H1 (cell line): ENCODE results near the gene DENND4A. TPM values are rescaled to one million over a fixed set of nuclear protein-coding genes. Genes with fewer than 3 reads are reported as not detected.

Source experiments
- CTCF ChIA-PET: fragments of 300-600 bp; sonication (Branson Sonifier 250); formaldehyde crosslinking; loops from one replicate; lab custom pipeline; 2021; ENCODE audit not compliant: partially characterized antibody; lab: Charles Lee
- POLR2A ChIA-PET: fragments of 300-600 bp; sonication (Branson Sonifier 250); formaldehyde crosslinking; loops from one replicate; lab custom pipeline; 2021; ENCODE audit warnings: inconsistent platforms; ENCODE audit not compliant: partially characterized antibody; lab: Charles Lee
- DNase-seq, 2 experiments: peaks; one replicate each; pipeline versions ENCODE4 v3.0.0 to v3.0.0-alpha.2; 2010 to 2022; ENCODE audit warnings: low spot score in 2 of 2, low read depth in 1 of 2, mixed read lengths in 1 of 2
- FAIRE-seq: peaks from 2 replicates; lab custom pipeline; 2011; peaks lifted over from hg19 to GRCh38; lab: Jason Lieb, UNC
- H2AFZ ChIP-seq: 2 replicates; pipeline ENCODE4 v1.8.1; 2012; ENCODE audit warnings: low read length, inconsistent platforms
- H2AK5ac ChIP-seq: 2 replicates; pipeline ENCODE4 v1.6.1; 2013; ENCODE audit warnings: low read depth, low read length
- H2BK120ac ChIP-seq: replicated peaks from 2 replicates; pipeline ENCODE3; 2013; ENCODE audit warnings: low read depth, low read length, inconsistent platforms
- H2BK12ac ChIP-seq: 2 replicates; pipeline ENCODE4 v1.6.1; 2013; ENCODE audit warnings: low read depth, low read length
- H2BK15ac ChIP-seq: 2 replicates; pipeline ENCODE4 v1.6.1; 2013; ENCODE audit warnings: low read length
- H2BK20ac ChIP-seq: 2 replicates; pipeline ENCODE4 v1.6.1; 2013; ENCODE audit warnings: low read length
- H2BK5ac ChIP-seq: 2 replicates; pipeline ENCODE4 v1.6.1; 2013; ENCODE audit warnings: low read depth, low read length
- H3K14ac ChIP-seq: 2 replicates; pipeline ENCODE4 v1.6.1; 2013; ENCODE audit warnings: inconsistent platforms; ENCODE audit not compliant: insufficient read length
- H3K18ac ChIP-seq: 2 replicates; pipeline ENCODE4 v1.6.1; 2013; ENCODE audit warnings: low read length; ENCODE audit errors: extremely low read depth
- H3K23ac ChIP-seq: 2 replicates; pipeline ENCODE4 v1.6.1; 2013; ENCODE audit warnings: inconsistent platforms; ENCODE audit not compliant: insufficient read length
- H3K23me2 ChIP-seq: 2 replicates; pipeline ENCODE4 v1.6.1; 2013; ENCODE audit warnings: low read depth, low read length
- H3K27ac ChIP-seq: 2 replicates; pipeline ENCODE4 v1.6.1; 2011; ENCODE audit warnings: low read depth, low read length, inconsistent platforms
- H3K27me3 ChIP-seq, 4 experiments: replicated peaks in 1 of 4; 1 replicate in 1 of 4; 2 replicates in 3 of 4; pipeline versions ENCODE4 v1.6.1 to v1.8.1; 2011 to 2013; ENCODE audit warnings: low read length in 3 of 4, mild to moderate bottlenecking in 3 of 4, inconsistent platforms in 2 of 4, mixed read lengths in 2 of 4, moderate library complexity in 1 of 4; ENCODE audit not compliant: control insufficient read depth in 3 of 4, insufficient read depth in 3 of 4; ENCODE audit errors: extremely low read depth in 1 of 4
- H3K36me3 ChIP-seq, 4 experiments: 2 replicates each; pipeline versions ENCODE4 v1.6.1 to v1.8.1; 2011 to 2013; ENCODE audit warnings: mild to moderate bottlenecking in 4 of 4, low read length in 3 of 4, moderate library complexity in 2 of 4, control low read depth in 1 of 4, inconsistent platforms in 1 of 4; ENCODE audit not compliant: insufficient read depth in 4 of 4, control insufficient read depth in 2 of 4
- H3K4ac ChIP-seq: replicated peaks from 2 replicates; pipeline ENCODE3; 2013; ENCODE audit warnings: low read length, low read depth, mixed read lengths, inconsistent platforms; ENCODE audit not compliant: insufficient read length
- H3K4me1 ChIP-seq, 4 experiments: replicated peaks in 1 of 4; 1 replicate in 1 of 4; 2 replicates in 3 of 4; pipeline versions ENCODE4 v1.6.1 to v1.8.1; 2011 to 2013; ENCODE audit warnings: low read length in 3 of 4, inconsistent platforms in 2 of 4, mixed read lengths in 1 of 4; ENCODE audit not compliant: insufficient read depth in 4 of 4, control insufficient read depth in 3 of 4
- H3K4me2 ChIP-seq, 2 experiments: 2 replicates each; pipeline versions ENCODE4 v1.6.1 to v1.8.1; 2011 to 2013; ENCODE audit warnings: low read depth in 2 of 2, low read length in 2 of 2, control low read depth in 1 of 2, inconsistent platforms in 1 of 2, mild to moderate bottlenecking in 1 of 2; ENCODE audit not compliant: insufficient read depth in 1 of 2
- H3K4me3 ChIP-seq, 4 experiments: fragments of 200-600, 300-600 bp in 1 of 4; sonication (generic), shearing (Covaris generic), sonication (Bioruptor Twin) in 1 of 4; 2 replicates each; pipeline versions ENCODE4 v1.5.1 to v1.8.1; 2011 to 2016; ENCODE audit warnings: low read length in 4 of 4, low read depth in 3 of 4, control low read depth in 2 of 4, inconsistent platforms in 2 of 4, mild to moderate bottlenecking in 2 of 4, mixed read lengths in 1 of 4, moderate library complexity in 1 of 4; ENCODE audit not compliant: insufficient read depth in 2 of 4; ENCODE audit errors: extremely low read depth in 1 of 4
- H3K56ac ChIP-seq: replicated peaks from 2 replicates; pipeline ENCODE3; 2013; ENCODE audit warnings: low read depth, mild to moderate bottlenecking, mixed read lengths, low read length, inconsistent platforms; ENCODE audit not compliant: insufficient read length
- H3K79me1 ChIP-seq: 2 replicates; pipeline ENCODE4 v1.6.1; 2013; ENCODE audit warnings: low read depth, low read length, control low read depth
- H3K79me2 ChIP-seq, 2 experiments: 2 replicates each; pipeline versions ENCODE4 v1.6.1 to v1.8.1; 2012 to 2013; ENCODE audit warnings: low read length in 2 of 2, mild to moderate bottlenecking in 2 of 2, inconsistent platforms in 1 of 2; ENCODE audit not compliant: insufficient read depth in 2 of 2, control insufficient read depth in 1 of 2
- H3K9ac ChIP-seq, 4 experiments: replicated peaks in 1 of 4; 1 replicate in 1 of 4; 2 replicates in 3 of 4; pipeline versions ENCODE4 v1.6.1 to v1.8.1; 2011 to 2013; ENCODE audit warnings: low read depth in 3 of 4, low read length in 3 of 4, control low read depth in 2 of 4, mild to moderate bottlenecking in 2 of 4, moderate library complexity in 2 of 4, inconsistent platforms in 1 of 4; ENCODE audit errors: extremely low read depth in 1 of 4
- H3K9me3 ChIP-seq, 2 experiments: 2 replicates each; pipeline versions ENCODE4 v1.6.1 to v1.8.1; 2012 to 2013; ENCODE audit warnings: mild to moderate bottlenecking in 2 of 2, moderate library complexity in 2 of 2, control low read depth in 1 of 2, inconsistent platforms in 1 of 2, low read depth in 1 of 2, low read length in 1 of 2, mixed read lengths in 1 of 2; ENCODE audit not compliant: insufficient read depth in 2 of 2
- H4K20me1 ChIP-seq, 2 experiments: replicated peaks in 1 of 2; 2 replicates each; pipeline versions ENCODE3 to v1.8.1; 2011 to 2013; ENCODE audit warnings: inconsistent platforms in 2 of 2, low read length in 2 of 2, mild to moderate bottlenecking in 1 of 2; ENCODE audit not compliant: insufficient read depth in 2 of 2, control insufficient read depth in 1 of 2
- H4K5ac ChIP-seq: 2 replicates; pipeline ENCODE4 v1.6.1; 2013; ENCODE audit warnings: low read length, low read depth, mixed read lengths, inconsistent platforms; ENCODE audit not compliant: insufficient read length
- H4K8ac ChIP-seq: 2 replicates; pipeline ENCODE4 v1.8.0; 2013; ENCODE audit warnings: mild to moderate bottlenecking, moderate library complexity, low read length, inconsistent platforms; ENCODE audit not compliant: insufficient read depth; ENCODE audit errors: extremely low read depth
- H4K91ac ChIP-seq: replicated peaks from 2 replicates; pipeline ENCODE3; 2013; ENCODE audit warnings: low read length, mixed read lengths, inconsistent platforms; ENCODE audit not compliant: insufficient read length
- BACH1 ChIP-seq: IDR thresholded peaks from 2 replicates; pipeline ENCODE4 v1.6.1; 2012; ENCODE audit warnings: low read length, improper control_type of control experiment
- MAFK ChIP-seq: IDR thresholded peaks from 2 replicates; pipeline ENCODE4 v1.6.1; 2012; ENCODE audit warnings: low read depth, mild to moderate bottlenecking, improper control_type of control experiment, low read length
- POU5F1 ChIP-seq: IDR thresholded peaks from 2 replicates; pipeline ENCODE4 v1.6.1; 2011; ENCODE audit warnings: low read depth, mild to moderate bottlenecking, low read length, moderate library complexity
- RFX5 ChIP-seq: IDR thresholded peaks from 2 replicates; pipeline ENCODE4 v1.6.1; 2011; ENCODE audit warnings: low read depth, low read length, improper control_type of control experiment, borderline replicate concordance
- WGBS, 2 experiments: shearing (Covaris generic) in 1 of 2; methylation state at CpG; one replicate each; pipeline versions ENCODE4 v1.1.6 to v1.1.7; 2013 to 2015; ENCODE audit warnings: low lambda C conversion rate in 2 of 2, mixed read lengths in 2 of 2, inconsistent platforms in 1 of 2, low coverage in 1 of 2, missing lambda C conversion rate in 1 of 2; ENCODE audit not compliant: insufficient replicate concordance in 2 of 2, insufficient coverage in 1 of 2, insufficient read length in 1 of 2; ENCODE audit errors: extremely low coverage in 1 of 2, missing lambda C conversion rate in 1 of 2; 5-methylcytosine and 5-hydroxymethylcytosine counted together
- polyA plus RNA-seq, 7 experiments: library from polyadenylated mRNA; depleted of rRNA in 3 of 7; stranded (reverse) in 5 of 7; unstranded in 2 of 7; fragments of >200 nt in 5 of 7; fragments of 200-250 nt in 2 of 7; gene quantifications; 1 replicate in 5 of 7; 2 replicates in 1 of 7; 4 replicates in 1 of 7; pipeline versions ENCODE4 v1.2.1 to v1.2.3, GENCODE V29; 2011 to 2013; ENCODE audit warnings: missing spikeins in 2 of 7, mixed read lengths in 2 of 7
- total RNA-seq: library from RNA; stranded (reverse); fragmentation: NEBNext Ultra II Directional; extraction: Animal tissue kit (Norgen Biotek cat#: 25700); gene quantifications from 2 replicates; pipeline ENCODE4 v1.2.1, GENCODE V29; 2021

The DENND4A gene
- total and polyA plus RNA-seq, 2 of the 8 experiments (the other 6 are each of a cell fraction or from before 2014, with no cell fraction given), result 1.3 to 4.7 TPM

GRCh38 chr15:65795663-65796216, 3.6 kb upstream of the DENND4A start:
- no peak for FAIRE-seq
- H2BK12ac ChIP-seq, result no peak overlapping the region
- no peak overlapping the region for H3K4me3 ChIP-seq
- no peak overlapping the region for H2BK15ac ChIP-seq
- H4K8ac ChIP-seq, result no peak overlapping the region
- no peak overlapping the region for H3K4ac ChIP-seq
- WGBS, 2 experiments, result 85% methylated on average over 3 of the region's 3 CpGs; no CpG with 5 or more reads in 1 of the 2 experiments
- H2BK120ac ChIP-seq, result no peak overlapping the region
- TF ChIP-seq BACH1, result peak; percentile 85
- TF ChIP-seq RFX5, result no peak
- no peak for TF ChIP-seq POU5F1
- TF ChIP-seq MAFK, result peak; percentile 35; the same call in 1 of the 2 replicates
- no peak overlapping the region for H3K56ac ChIP-seq
- no peak for DNase-seq
- H3K23me2 ChIP-seq, result peaks cover 2% of the 10 kb centered on the region
- no peaks in the 10 kb centered on the region for H3K9me3 ChIP-seq
- H3K4me1 ChIP-seq, result peaks cover 0 to 2% (median 0%) of the 10 kb centered on the region in 4 experiments; a peak in 4 of 7 replicates
- no peak overlapping the region for H4K5ac ChIP-seq
- no peak overlapping the region for H3K14ac ChIP-seq
- no peak overlapping the region for H2BK20ac ChIP-seq
- H3K79me2 ChIP-seq, result no peaks in the 10 kb centered on the region
- H4K91ac ChIP-seq, result no peak overlapping the region
- no peaks in the 10 kb centered on the region for H3K27me3 ChIP-seq
- H3K18ac ChIP-seq, result no peak overlapping the region
- no peaks in the 10 kb centered on the region for H3K36me3 ChIP-seq
- no peak overlapping the region for H3K9ac ChIP-seq
- no peaks in the 10 kb centered on the region for H4K20me1 ChIP-seq
- no peak overlapping the region for H3K27ac ChIP-seq
- no peak overlapping the region for H2AK5ac ChIP-seq
- no peak overlapping the region for H2BK5ac ChIP-seq
- H3K23ac ChIP-seq, result no peak overlapping the region
- H2AFZ ChIP-seq, result no peak overlapping the region
- CTCF ChIA-PET, result no interaction called here
- H3K4me2 ChIP-seq, result no peak overlapping the region
- POLR2A ChIA-PET, result no interaction called here
- no peaks in the 10 kb centered on the region for H3K79me1 ChIP-seq
